OCI-LY7 (cell line): ENCODE data around the gene OARD1. TPM values are rescaled to one million over a fixed set of nuclear protein-coding genes. Genes with fewer than 3 reads are reported as not detected.
A peak's percentile ranks its signal among the peaks of the same experiment; 100 is the strongest.

Experiments
- BruUV-seq: library from RNA; stranded (reverse); fragments of 400-500 nt; replicated peaks from 2 replicates; lab custom pipeline; 2021; lab: Mats Ljungman, UMichigan
- CTCF ChIA-PET: fragments of 300-600 bp; sonication (Branson Sonifier 250); formaldehyde crosslinking; loops from one replicate; lab custom pipeline; 2022; ENCODE audit warnings: antibody characterized with exemption; ENCODE audit not compliant: unreplicated experiment; lab: Charles Lee
- POLR2A ChIA-PET: fragments of 300-600 bp; sonication (Branson Sonifier 250); formaldehyde crosslinking; loops from one replicate; lab custom pipeline; 2022; ENCODE audit warnings: antibody characterized with exemption; lab: Charles Lee
- DNase-seq: peaks from one replicate; pipeline ENCODE4 v3.0.0-alpha.2; 2015; ENCODE audit warnings: low spot score
- H2AFZ ChIP-seq: fragments of 200-600 bp; sonication (generic), shearing (Covaris generic); 2 replicates; pipeline ENCODE4 v1.6.1; 2014; ENCODE audit warnings: mild to moderate bottlenecking, antibody characterized with exemption, low read length, moderate library complexity
- H3K27ac ChIP-seq: fragments of 200-600 bp; sonication (generic); 2 replicates; pipeline ENCODE4 v1.5.1; 2014; ENCODE audit warnings: mixed run types, low read depth, mild to moderate bottlenecking, moderate library complexity, low read length, inconsistent platforms; ENCODE audit not compliant: poor library complexity, severe bottlenecking
- H3K36me3 ChIP-seq: fragments of 200-600 bp; sonication (generic); 2 replicates; pipeline ENCODE4 v1.6.1; 2014; ENCODE audit warnings: mild to moderate bottlenecking, antibody characterized with exemption, low read length, moderate library complexity, mixed read lengths; ENCODE audit not compliant: insufficient read depth
- H3K4me1 ChIP-seq: fragments of 200-600 bp; sonication (generic); 2 replicates; pipeline ENCODE4 v1.5.1; 2014; ENCODE audit warnings: mild to moderate bottlenecking, low read length; ENCODE audit not compliant: insufficient read depth, poor library complexity, severe bottlenecking
- H3K4me2 ChIP-seq: fragments of 200-600 bp; sonication (generic); 2 replicates; pipeline ENCODE4 v1.6.1; 2014; ENCODE audit warnings: mild to moderate bottlenecking, low read length
- H3K4me3 ChIP-seq: fragments of 200-600 bp; sonication (generic); 2 replicates; pipeline ENCODE4 v1.5.1; 2014; ENCODE audit warnings: mild to moderate bottlenecking, low read depth, low read length; ENCODE audit not compliant: poor library complexity, severe bottlenecking
- H3K79me2 ChIP-seq: fragments of 200-600 bp; sonication (generic); 2 replicates; pipeline ENCODE4 v1.6.1; 2016; ENCODE audit warnings: low read depth, mild to moderate bottlenecking, low read length, moderate library complexity, mixed read lengths; ENCODE audit not compliant: insufficient read depth
- H3K9me2 ChIP-seq: fragments of 200-600 bp; sonication (generic); 2 replicates; pipeline ENCODE4 v1.6.1; 2016; ENCODE audit warnings: mild to moderate bottlenecking, low read length, mixed read lengths; ENCODE audit not compliant: insufficient read depth
- H3K9me3 ChIP-seq: fragments of 200-600 bp; sonication (generic); 2 replicates; pipeline ENCODE4 v1.6.1; 2014; ENCODE audit warnings: mild to moderate bottlenecking, mixed run types, low read length, mixed read lengths
- H4K20me1 ChIP-seq: fragments of 200-600 bp; sonication (generic); 2 replicates; pipeline ENCODE4 v1.6.1; 2014; ENCODE audit warnings: mild to moderate bottlenecking, antibody characterized with exemption, low read length, moderate library complexity, mixed read lengths; ENCODE audit not compliant: insufficient read depth
- CTCF ChIP-seq: fragments of 200-600 bp; sonication (generic); conservative IDR thresholded peaks from 2 replicates; pipeline ENCODE4 v1.5.1; 2014; ENCODE audit warnings: mild to moderate bottlenecking, antibody characterized with exemption, low read length, moderate library complexity, mixed read lengths
- EZH2phosphoT487 ChIP-seq: fragments of 200-600 bp; sonication (generic); IDR thresholded peaks from 2 replicates; pipeline ENCODE4 v1.6.1; 2018; ENCODE audit warnings: low read depth, borderline replicate concordance, mild to moderate bottlenecking, mixed run types, antibody characterized with exemption, low read length, moderate library complexity, mixed read lengths
- intact Hi-C: fragments of 100-400 bp; cut with micrococcal nuclease; formaldehyde crosslinking; loops from one replicate; pipeline ENCODE4 v1.10.0; 2022; ENCODE audit not compliant: unreplicated experiment
- total RNA-seq, 2 experiments: library from RNA; depleted of rRNA in 1 of 2; stranded (reverse); fragments of >200 nt in 1 of 2; shearing (Covaris generic) in 1 of 2; gene quantifications; 2 replicates each; pipeline ENCODE4 v1.2.3, GENCODE V29; 2014 to 2022

Gene OARD1
- total RNA-seq, 2 experiments from 2014 or later: 21.0 to 41.6 TPM

- peak overlapping the region; percentile 73 for H3K4me2 ChIP-seq
- POLR2A ChIA-PET: no interaction called here
- H3K4me1 ChIP-seq: peaks cover 22% of the 10 kb centered on the region
- peak overlapping the region; percentile 59 for H3K4me3 ChIP-seq
- BruUV-seq: no TSS peak
- CTCF ChIA-PET: interaction anchor here (1.0 to 1.9 kb wide), 3 partner anchors 21 to 40 kb away, joined by 4 to 6 read pairs (median 5); no protein-coding TSS in a partner anchor
- no peak for DNase-seq
- intact Hi-C loops: loop anchor here (1.0 kb wide), 1 partner anchor 22 kb away; no protein-coding TSS in a partner anchor
- no peak for TF ChIP-seq EZH2phosphoT487
- TF ChIP-seq CTCF: no peak
- no peaks in the 10 kb centered on the region for H4K20me1 ChIP-seq
- no peaks in the 10 kb centered on the region for H3K79me2 ChIP-seq
- no peaks in the 10 kb centered on the region for H3K36me3 ChIP-seq
- peak overlapping the region; percentile 94 for H2AFZ ChIP-seq
- no peaks in the 10 kb centered on the region for H3K9me2 ChIP-seq
- no peak overlapping the region for H3K27ac ChIP-seq
- H3K9me3 ChIP-seq: no peaks in the 10 kb centered on the region
These were observed 43.4 kb downstream of the OARD1 start for GRCh38 chr6:41028561-41029412.

DNA sequence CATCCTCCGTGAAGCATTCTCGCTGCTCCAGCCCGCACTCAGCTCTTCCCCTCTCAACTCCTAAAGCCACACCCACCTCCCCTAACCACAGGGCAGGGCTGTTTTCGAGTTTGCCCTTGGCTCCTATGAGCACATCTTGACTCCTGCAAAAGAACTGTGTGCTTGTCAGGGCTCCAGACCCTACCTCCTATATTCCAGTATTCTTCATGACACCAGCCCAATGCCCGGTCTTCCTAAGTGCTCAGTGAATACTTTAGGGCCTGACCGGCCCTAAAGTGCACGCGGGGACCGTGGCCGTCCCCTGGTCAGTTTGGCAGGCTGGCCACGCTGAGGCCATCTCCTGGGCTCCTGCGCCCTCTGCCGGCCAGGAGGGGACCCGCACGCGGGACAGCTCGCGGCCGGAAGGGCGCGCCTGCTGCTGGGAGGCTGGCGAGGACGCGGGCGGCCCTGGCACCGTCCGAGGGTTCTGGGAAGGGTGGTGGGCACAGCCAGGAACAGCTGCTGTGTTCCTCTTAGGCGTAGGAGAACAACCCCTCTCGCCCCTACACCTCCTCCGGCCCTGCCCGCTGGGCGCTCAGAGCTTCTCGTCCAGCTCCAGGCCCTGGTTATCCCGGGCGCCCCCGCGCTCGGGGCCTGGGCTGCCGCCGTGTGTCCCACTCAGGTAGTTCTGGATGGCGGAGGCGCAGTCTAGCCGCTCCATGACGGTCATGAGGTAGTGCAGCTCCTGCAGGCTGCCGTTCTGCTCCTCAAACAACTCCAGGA is 44.2 kb downstream of the OARD1 start:
- no TSS peak for BruUV-seq
- TF ChIP-seq EZH2phosphoT487 (no peak), CTCF (peak; percentile 99)
- Histone ChIP-seq H3K9me2 (no peaks in the 10 kb centered on the region), H3K4me1 (peaks cover 22% of the 10 kb centered on the region), H4K20me1 (no peaks in the 10 kb centered on the region), H3K36me3 (no peaks in the 10 kb centered on the region), H3K79me2 (no peaks in the 10 kb centered on the region), H2AFZ (peak overlapping the region; percentile 94), H3K27ac (no peak overlapping the region), H3K9me3 (no peaks in the 10 kb centered on the region), H3K4me2 (peak overlapping the region; percentile 73), H3K4me3 (peak overlapping the region; percentile 59)
- DNase-seq: peak; percentile 73
- POLR2A ChIA-PET: no interaction called here
- CTCF ChIA-PET: interaction anchor here (1.0 to 1.9 kb wide), 3 partner anchors 20 to 41 kb away, joined by 4 to 6 read pairs (median 5); no protein-coding TSS in a partner anchor
- intact Hi-C loops: loop anchor here (1.0 kb wide), 1 partner anchor 22 kb away; no protein-coding TSS in a partner anchor
